Myometrial cell (primary cell): ENCODE measurements around the gene C6orf141. TPM values are rescaled to one million over a fixed set of nuclear protein-coding genes. Genes with fewer than 3 reads are reported as not detected.

Source experiments
- total RNA-seq: library from RNA; depleted of rRNA; stranded (reverse); fragments of >200 nt; gene quantifications from 2 replicates; pipeline ENCODE4 v1.2.3, GENCODE V29; 2015

The C6orf141 gene
- 7.5 and 7.6 TPM in 2 replicates for total RNA-seq

GRCh38 chr6:49550492-49551077 is at the start of gene C6orf141:
Gene C6orf141, plus strand, starts transcription at chr6:49550668. Its CDS starts 125 bp downstream, at chr6:49550793.

Other genes with a start within 250 kb of the C6orf141 start
- gene MMUT, start 87.4 kb upstream of the C6orf141 start, total RNA-seq = 11.3 and 11.5 TPM in 2 replicates
- 2.6 and 8.2 TPM in 2 replicates for gene CENPQ, start 87.3 kb upstream of the C6orf141 start, total RNA-seq
- gene GLYATL3, start 50.7 kb upstream of the C6orf141 start, total RNA-seq = not detected in 2 replicates
- gene RHAG, start 86.2 kb downstream of the C6orf141 start, total RNA-seq = not detected in 2 replicates
- gene CRISP2, start 162.9 kb downstream of the C6orf141 start, total RNA-seq = not detected in 2 replicates
- not detected in 2 replicates for gene CRISP3, start 193.7 kb downstream of the C6orf141 start, total RNA-seq
- not detected in 2 replicates for gene PGK2, start 236.6 kb downstream of the C6orf141 start, total RNA-seq